ENCODE data around the gene CD96. TPM values are rescaled to one million over a fixed set of nuclear protein-coding genes. Genes with fewer than 3 reads are reported as not detected.

CD96 gene
- total RNA-seq, 1 donor from 2014 or later = 0.32 TPM

DNA sequence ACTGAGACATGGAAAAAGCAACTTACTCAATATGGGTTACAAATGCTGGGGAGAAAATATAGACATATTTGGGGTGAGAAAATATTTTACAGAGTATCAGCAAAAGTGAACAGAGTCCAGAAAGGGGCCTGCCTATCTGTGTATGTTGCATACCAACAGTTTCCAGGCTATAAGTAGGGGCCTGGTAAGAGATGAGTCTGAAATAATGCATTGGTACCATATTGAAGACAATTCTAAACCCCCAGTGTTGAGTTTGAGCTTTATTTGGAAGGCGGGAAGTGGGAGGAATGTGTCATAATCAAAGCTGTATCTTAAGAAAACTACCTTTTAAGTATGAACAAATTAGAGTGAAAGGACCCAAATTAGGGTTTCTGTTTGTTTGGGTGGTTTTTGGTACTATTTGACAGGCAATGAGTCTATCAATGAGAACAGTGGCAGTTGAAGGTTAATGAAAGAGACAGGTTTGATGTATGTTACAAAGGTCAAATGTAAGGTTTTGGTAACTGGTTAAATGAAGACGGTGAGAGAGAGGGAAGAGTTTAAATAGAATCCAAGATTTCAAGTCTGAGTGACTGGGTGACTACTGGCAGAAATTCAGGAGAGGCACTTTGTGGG, 159.4 kb downstream of the CD96 start:
- DNase-seq (ENCODE audit: low spot score in 2 of 2) = no peak
- no peaks in the 10 kb centered on the region for H3K27me3 ChIP-seq
- no peak overlapping the region for H3K27ac ChIP-seq
- no peak overlapping the region for H3K4me3 ChIP-seq
- no peaks in the 10 kb centered on the region for H3K4me1 ChIP-seq
- no peaks in the 10 kb centered on the region for H3K36me3 ChIP-seq
- intact Hi-C loops (cut with DNase I) = no loop called here
- TF ChIP-seq, protein P1, sequence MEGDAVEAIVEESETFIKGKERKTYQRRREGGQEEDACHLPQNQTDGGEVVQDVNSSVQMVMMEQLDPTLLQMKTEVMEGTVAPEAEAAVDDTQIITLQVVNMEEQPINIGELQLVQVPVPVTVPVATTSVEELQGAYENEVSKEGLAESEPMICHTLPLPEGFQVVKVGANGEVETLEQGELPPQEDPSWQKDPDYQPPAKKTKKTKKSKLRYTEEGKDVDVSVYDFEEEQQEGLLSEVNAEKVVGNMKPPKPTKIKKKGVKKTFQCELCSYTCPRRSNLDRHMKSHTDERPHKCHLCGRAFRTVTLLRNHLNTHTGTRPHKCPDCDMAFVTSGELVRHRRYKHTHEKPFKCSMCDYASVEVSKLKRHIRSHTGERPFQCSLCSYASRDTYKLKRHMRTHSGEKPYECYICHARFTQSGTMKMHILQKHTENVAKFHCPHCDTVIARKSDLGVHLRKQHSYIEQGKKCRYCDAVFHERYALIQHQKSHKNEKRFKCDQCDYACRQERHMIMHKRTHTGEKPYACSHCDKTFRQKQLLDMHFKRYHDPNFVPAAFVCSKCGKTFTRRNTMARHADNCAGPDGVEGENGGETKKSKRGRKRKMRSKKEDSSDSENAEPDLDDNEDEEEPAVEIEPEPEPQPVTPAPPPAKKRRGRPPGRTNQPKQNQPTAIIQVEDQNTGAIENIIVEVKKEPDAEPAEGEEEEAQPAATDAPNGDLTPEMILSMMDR (IDR thresholded peaks at IDR 0.05) = no peak
- H3K9me3 ChIP-seq = no peaks in the 10 kb centered on the region

Other genes with a start within 250 kb of the CD96 start
- gene ZBED2, start 53.1 kb downstream of the CD96 start, total RNA-seq = 1.4 TPM
- 1.1 TPM for gene PLCXD2, start 132.5 kb downstream of the CD96 start, total RNA-seq

Data from ascending aorta (tissue), 2 donors.